HUES48 (cell line): ENCODE data around the gene SARS1.

Experiments used
- H3K27ac ChIP-seq: one replicate; pipeline ENCODE4 v1.7.0; 2013; ENCODE audit warnings: low read depth, low read length, inconsistent platforms
- H3K27me3 ChIP-seq: 2 replicates; pipeline ENCODE4 v1.6.1; 2013; ENCODE audit warnings: mild to moderate bottlenecking, low read length; ENCODE audit not compliant: control insufficient read depth, insufficient read depth
- H3K36me3 ChIP-seq: 2 replicates; pipeline ENCODE4 v1.6.1; 2013; ENCODE audit warnings: low read length; ENCODE audit not compliant: control insufficient read depth, insufficient read depth
- H3K4me1 ChIP-seq: 2 replicates; pipeline ENCODE4 v1.6.1; 2013; ENCODE audit warnings: mild to moderate bottlenecking, low read length; ENCODE audit not compliant: control insufficient read depth, insufficient read depth
- H3K4me3 ChIP-seq: 2 replicates; pipeline ENCODE4 v1.5.1; 2013; ENCODE audit warnings: mild to moderate bottlenecking, low read depth, low read length
- H3K9ac ChIP-seq: 2 replicates; pipeline ENCODE4 v1.6.1; 2013; ENCODE audit warnings: mild to moderate bottlenecking, low read depth, low read length, moderate library complexity
- H3K9me3 ChIP-seq: 2 replicates; pipeline ENCODE4 v1.6.1; 2013; ENCODE audit warnings: low read length; ENCODE audit not compliant: control insufficient read depth, insufficient read depth

Gene SARS1

GRCh38 chr1:109272021-109272799 lies 58.5 kb downstream of the SARS1 start:
- Histone ChIP-seq H3K27me3 (no peaks in the 10 kb centered on the region), H3K9me3 (no peaks in the 10 kb centered on the region), H3K4me3 (no peak overlapping the region), H3K9ac (no peak overlapping the region), H3K27ac (no peak overlapping the region), H3K36me3 (peaks cover 47% of the 10 kb centered on the region), H3K4me1 (peaks cover 23% of the 10 kb centered on the region)

- H3K36me3 ChIP-seq: peaks cover 41% of the 10 kb centered on the region
- no peaks in the 10 kb centered on the region for H3K27me3 ChIP-seq
- H3K4me1 ChIP-seq: peaks cover 28% of the 10 kb centered on the region
- H3K9me3 ChIP-seq: no peaks in the 10 kb centered on the region
- no peak overlapping the region for H3K27ac ChIP-seq
- H3K4me3 ChIP-seq: no peak overlapping the region
- H3K9ac ChIP-seq: no peak overlapping the region
Measured at GRCh38 chr1:109272831-109273547, 59.3 kb downstream of the SARS1 start.

- Histone ChIP-seq H3K27me3 (no peaks in the 10 kb centered on the region), H3K4me3 (no peak overlapping the region), H3K4me1 (peaks cover 29% of the 10 kb centered on the region), H3K36me3 (peaks cover 42% of the 10 kb centered on the region), H3K9ac (no peak overlapping the region), H3K27ac (no peak overlapping the region), H3K9me3 (no peaks in the 10 kb centered on the region)
Measured at GRCh38 chr1:109273570-109274288, 60.0 kb downstream of the SARS1 start.

- no peaks in the 10 kb centered on the region for H3K27me3 ChIP-seq
- H3K9me3 ChIP-seq: no peaks in the 10 kb centered on the region
- peaks cover 36% of the 10 kb centered on the region for H3K36me3 ChIP-seq
- peaks cover 29% of the 10 kb centered on the region for H3K4me1 ChIP-seq
- peak overlapping the region; percentile 64 for H3K27ac ChIP-seq
- H3K9ac ChIP-seq: peak overlapping the region; percentile 24; the same call in 1 of the 2 replicates
- H3K4me3 ChIP-seq: no peak overlapping the region; the same call in 1 of the 2 replicates
Measured at GRCh38 chr1:109274533-109275476, 61.1 kb downstream of the SARS1 start.

GRCh38 chr1:109275706-109276345 lies 62.1 kb downstream of the SARS1 start:
- Histone ChIP-seq H3K36me3 (peaks cover 42% of the 10 kb centered on the region), H3K4me3 (no peak overlapping the region), H3K4me1 (peaks cover 29% of the 10 kb centered on the region), H3K9me3 (no peaks in the 10 kb centered on the region), H3K9ac (no peak overlapping the region), H3K27ac (peak overlapping the region; percentile 64), H3K27me3 (no peaks in the 10 kb centered on the region)

- peaks cover 37% of the 10 kb centered on the region for H3K36me3 ChIP-seq
- peaks cover 37% of the 10 kb centered on the region for H3K4me1 ChIP-seq
- H3K4me3 ChIP-seq: no peak overlapping the region
- no peaks in the 10 kb centered on the region for H3K27me3 ChIP-seq
- no peak overlapping the region for H3K9ac ChIP-seq
- H3K9me3 ChIP-seq: no peaks in the 10 kb centered on the region
- H3K27ac ChIP-seq: peak overlapping the region; percentile 53
Measured at GRCh38 chr1:109277434-109278204, 63.9 kb downstream of the SARS1 start.

GRCh38 chr1:109279615-109280278 lies 66.0 kb downstream of the SARS1 start:
- Histone ChIP-seq H3K9me3 (no peaks in the 10 kb centered on the region), H3K27ac (no peak overlapping the region), H3K4me1 (peaks cover 37% of the 10 kb centered on the region), H3K27me3 (no peaks in the 10 kb centered on the region), H3K36me3 (peaks cover 34% of the 10 kb centered on the region), H3K4me3 (no peak overlapping the region), H3K9ac (no peak overlapping the region)

GRCh38 chr1:109280862-109281261 lies 67.1 kb downstream of the SARS1 start:
- no peak overlapping the region for H3K9ac ChIP-seq

More at GRCh38 chr1:109280862-109281261, 67.1 kb downstream of the SARS1 start:
- Histone ChIP-seq H3K27me3 (no peaks in the 10 kb centered on the region), H3K27ac (no peak overlapping the region), H3K9me3 (no peaks in the 10 kb centered on the region), H3K4me3 (no peak overlapping the region), H3K4me1 (peaks cover 33% of the 10 kb centered on the region), H3K36me3 (peaks cover 34% of the 10 kb centered on the region)
